Stimulated activated CD8-positive, alpha-beta memory T cell treated with anti-CD3 and anti-CD28 coated beads, Interleukin-7, amount 100 ng/mL, for 1 hour (primary cell): ENCODE data around the gene CA12.

Source experiments
- DNase-seq, 2 donors: peaks; one replicate each; pipeline ENCODE4 v3.0.0-alpha.2; 2020; ENCODE audit warnings: low read depth in 2 of 2

The CA12 gene

GRCh38 chr15:63401714-63402497 lies 20.3 kb upstream of the CA12 start:
- DNase-seq = no peak

- DNase-seq = no peak
Measured at GRCh38 chr15:63401078-63401477, 19.4 kb upstream of the CA12 start.

GRCh38 chr15:63398456-63398855 lies 16.8 kb upstream of the CA12 start:
- DNase-seq = no peak

GRCh38 chr15:63396152-63396928 lies 14.7 kb upstream of the CA12 start:
- DNase-seq = no peak

DNA sequence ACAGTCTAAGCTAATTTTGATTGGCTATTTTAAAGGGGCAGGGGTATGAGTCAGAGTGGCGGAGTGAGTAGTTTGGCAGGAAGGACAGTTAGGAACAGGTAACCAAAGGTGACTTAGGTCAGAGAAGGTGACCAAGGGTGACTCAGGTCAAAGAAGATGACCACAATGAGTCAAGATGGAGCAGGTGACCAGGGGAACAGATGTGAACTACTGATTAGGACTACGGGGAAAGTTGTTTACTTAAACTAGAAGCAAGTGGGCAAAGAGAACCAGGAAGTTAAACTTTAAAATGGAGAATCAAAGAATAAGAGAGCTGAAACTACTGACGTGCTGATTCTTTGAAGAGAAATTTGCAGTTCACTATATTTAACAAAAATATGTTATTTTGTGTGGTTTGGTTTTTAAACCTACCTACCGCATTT lies 14.1 kb upstream of the CA12 start:
- DNase-seq = no peak

GRCh38 chr15:63392361-63393009 lies 10.8 kb upstream of the CA12 start:
- no peak for DNase-seq

DNA sequence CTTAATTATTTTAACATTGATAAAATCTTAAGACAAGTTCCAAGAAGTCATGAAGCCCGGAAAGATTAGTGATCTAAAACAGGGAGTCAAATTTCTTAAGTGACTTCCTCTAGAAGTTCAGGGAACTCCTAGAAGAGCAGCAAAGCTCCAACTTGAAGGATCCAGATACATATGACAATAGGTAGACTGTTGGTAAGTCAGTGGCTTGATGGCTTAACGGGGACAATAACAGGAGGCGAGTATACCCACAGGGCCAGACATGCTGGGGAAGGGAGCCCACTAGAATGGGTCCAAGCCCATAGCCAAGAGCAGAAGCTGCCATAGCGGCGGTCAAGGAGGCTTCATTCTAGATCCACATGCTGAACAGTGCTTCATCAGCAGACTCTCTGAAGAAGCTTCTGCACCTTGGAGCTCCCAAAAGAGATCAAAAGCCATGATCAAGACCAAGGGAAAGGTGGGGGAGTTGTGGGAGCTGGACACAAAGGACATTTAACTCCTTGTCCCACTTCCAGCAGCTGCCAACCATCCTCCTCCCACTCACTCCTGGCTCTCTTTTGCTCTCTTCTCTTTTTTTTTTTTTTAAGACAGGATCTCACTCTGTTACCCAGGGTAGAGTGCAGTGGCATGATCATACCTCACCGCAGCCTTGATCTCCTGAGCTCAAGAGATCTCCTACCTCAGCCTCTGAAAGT lies 10.2 kb upstream of the CA12 start:
- no peak for DNase-seq

GRCh38 chr15:63390689-63391088 lies 9.0 kb upstream of the CA12 start:
- DNase-seq = no peak

- DNase-seq = no peak
Measured at GRCh38 chr15:63389902-63390670, 8.4 kb upstream of the CA12 start.

- no peak for DNase-seq
Measured at GRCh38 chr15:63388511-63388910, 6.9 kb upstream of the CA12 start.

- DNase-seq = no peak
Measured at GRCh38 chr15:63387748-63388493, 6.3 kb upstream of the CA12 start.

- DNase-seq = no peak
Measured at GRCh38 chr15:63385911-63386531, 4.4 kb upstream of the CA12 start.

DNA sequence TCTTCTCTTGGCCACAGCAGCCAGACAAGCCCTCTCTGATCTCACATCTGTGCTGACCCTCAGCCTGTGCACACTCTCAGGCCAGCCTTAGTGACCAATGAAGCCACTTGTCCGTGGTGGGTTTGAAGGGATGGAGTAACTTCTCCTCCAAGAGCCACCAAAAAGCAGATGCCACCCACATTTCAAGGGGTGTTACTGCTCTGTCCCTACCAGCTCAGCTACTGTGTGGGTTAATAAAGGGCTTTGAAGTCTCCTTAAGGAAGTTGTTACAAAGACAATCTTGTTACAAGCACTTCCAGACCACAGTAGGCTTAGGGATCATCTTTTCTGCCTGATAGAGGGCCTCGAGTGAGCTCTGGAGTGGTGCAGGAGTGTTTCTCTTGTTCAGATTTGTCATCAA lies 3.3 kb upstream of the CA12 start:
- no peak for DNase-seq

GRCh38 chr15:63382966-63383710 lies 1.5 kb upstream of the CA12 start:
- DNase-seq = no peak

- no peak for DNase-seq
Measured at GRCh38 chr15:63380808-63381282, 801 bp downstream of the CA12 start.

GRCh38 chr15:63380151-63380807 lies 1.4 kb downstream of the CA12 start:
- DNase-seq = no peak

DNA sequence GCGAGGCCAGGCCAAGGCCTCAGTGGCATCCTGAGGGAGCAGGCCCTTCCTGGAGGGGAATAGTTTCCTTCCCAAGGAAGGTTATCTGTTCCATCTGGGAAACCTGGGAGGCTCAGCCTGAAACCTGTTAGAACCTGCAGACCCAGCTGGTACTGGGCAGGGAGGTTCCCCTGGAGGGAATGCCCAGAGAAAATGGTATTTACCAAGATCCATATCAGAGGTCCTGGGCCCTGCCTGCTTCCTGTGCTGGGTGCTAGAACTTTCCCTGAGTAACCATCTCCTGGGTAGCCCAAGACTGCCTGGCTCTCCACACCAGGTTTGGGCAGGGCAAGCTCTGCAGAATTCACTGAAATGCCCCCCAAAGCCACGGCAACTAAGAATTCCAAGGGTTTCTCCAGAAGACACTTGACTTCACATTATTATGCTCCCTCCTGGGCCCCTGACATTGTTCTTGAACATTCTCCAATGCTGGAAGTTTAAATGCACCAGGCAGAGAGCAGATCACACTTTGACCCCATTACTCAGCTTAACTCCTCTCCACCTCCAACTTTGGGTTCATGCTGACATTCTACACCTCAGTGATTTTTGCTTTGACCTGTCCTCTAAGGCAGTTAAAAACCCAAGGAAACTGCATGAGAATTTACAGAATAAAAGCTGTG lies 2.0 kb downstream of the CA12 start:
- DNase-seq = no peak

DNA sequence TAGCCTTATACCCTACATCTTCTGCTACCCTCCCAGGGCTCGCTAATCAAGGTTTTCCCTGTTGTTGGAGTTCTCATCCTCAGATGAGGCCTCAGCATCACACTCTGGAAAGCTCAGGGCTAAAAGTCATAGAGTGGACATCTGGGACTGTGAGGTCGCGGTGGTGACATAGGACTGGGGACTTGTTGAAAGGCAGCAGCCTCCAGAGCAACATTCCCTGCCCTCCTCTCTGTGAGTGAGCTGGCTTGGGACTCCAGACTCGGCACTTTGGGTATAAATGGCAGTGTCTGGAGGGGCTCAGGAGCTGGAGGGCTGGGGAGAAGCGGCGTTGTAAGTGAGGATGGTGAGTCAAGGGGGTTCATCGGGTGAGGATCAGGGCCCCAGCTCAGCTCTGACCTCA lies 2.7 kb downstream of the CA12 start:
- DNase-seq = no peak
